ENCODE results near the gene OBSCN.
"Not testable (repeated sequence)": the region's sequence is repeated elsewhere in the genome, so short reads cannot be mapped to it uniquely, and the experiment has no call there.

The OBSCN gene

DNA sequence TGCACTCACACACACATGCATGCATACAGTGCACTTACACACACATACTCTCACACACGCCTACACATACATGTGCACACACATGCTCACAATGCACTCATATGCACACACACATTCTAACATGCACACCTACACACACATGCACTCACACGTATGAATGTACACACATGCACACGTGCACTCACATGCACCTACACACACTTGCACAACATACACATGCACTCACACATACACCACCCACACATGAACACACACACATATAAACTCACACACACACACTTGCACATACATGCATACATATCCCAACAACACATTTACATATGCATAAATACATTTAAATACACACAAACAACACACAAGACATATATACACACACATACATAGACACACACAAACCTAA is 30.6 kb downstream of the OBSCN start:
- H3K4me1 ChIP-seq (ENCODE audit: control insufficient read depth, insufficient read depth, low read length) = no peaks in the 10 kb centered on the region
- no peaks in the 10 kb centered on the region for H3K27me3 ChIP-seq (ENCODE audit: control insufficient read depth, insufficient read depth, low read length)
- no peak overlapping the region for H3K27ac ChIP-seq (ENCODE audit: low read depth, low read length)
- no peak overlapping the region for H3K9ac ChIP-seq (ENCODE audit: low read length)
- no peaks in the 10 kb centered on the region for H3K36me3 ChIP-seq (ENCODE audit: control insufficient read depth, insufficient read depth, low read length)
- no peak overlapping the region for H3K4me3 ChIP-seq (ENCODE audit: low read length)

DNA sequence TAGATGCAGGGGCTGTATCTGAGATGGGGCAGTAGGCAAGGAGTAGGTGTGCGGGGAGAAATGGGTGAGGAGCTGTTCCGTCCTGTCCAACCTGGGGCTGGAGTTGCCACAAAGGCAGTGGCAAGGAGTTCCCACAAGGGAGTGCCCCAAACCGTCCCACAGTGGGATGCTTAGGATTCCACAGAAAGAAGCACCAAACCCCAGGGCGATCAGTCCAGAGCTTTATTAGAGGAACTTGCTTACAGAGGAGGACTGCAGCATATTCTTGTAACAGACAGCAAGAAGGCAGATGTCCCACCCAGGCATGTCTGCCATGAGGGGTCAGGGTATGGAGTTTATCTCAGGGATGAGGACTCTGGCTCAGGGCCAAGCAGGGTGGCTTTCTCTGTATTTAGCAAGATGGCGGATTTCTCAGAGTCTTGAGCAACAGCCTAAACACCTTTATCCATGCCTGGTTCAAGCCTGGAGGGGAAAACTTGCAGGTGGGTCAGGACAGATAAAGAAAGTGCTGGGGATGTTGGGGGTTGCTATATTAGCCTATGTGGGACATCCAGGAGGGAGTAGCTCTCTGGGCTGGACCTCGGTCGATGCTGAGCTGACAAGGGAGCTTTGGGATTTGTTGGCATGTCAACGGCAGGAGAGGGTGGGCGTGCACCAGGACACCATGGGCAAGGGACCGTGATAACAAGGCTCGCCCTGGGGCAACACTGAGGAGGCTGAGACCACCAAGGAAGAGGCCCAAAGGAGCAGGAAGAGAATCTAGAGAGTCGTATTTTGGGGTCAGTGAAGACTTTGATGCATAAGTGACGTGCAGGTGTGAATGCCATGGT is 32.8 kb downstream of the OBSCN start:
- Histone ChIP-seq H3K4me3 (ENCODE audit: low read length) (no peak overlapping the region), H3K36me3 (ENCODE audit: control insufficient read depth, insufficient read depth, low read length) (peaks cover 2% of the 10 kb centered on the region), H3K4me1 (ENCODE audit: control insufficient read depth, insufficient read depth, low read length) (no peaks in the 10 kb centered on the region), H3K27me3 (ENCODE audit: control insufficient read depth, insufficient read depth, low read length) (no peaks in the 10 kb centered on the region), H3K9ac (ENCODE audit: low read length) (no peak overlapping the region), H3K27ac (ENCODE audit: low read depth, low read length) (no peak overlapping the region)

DNA sequence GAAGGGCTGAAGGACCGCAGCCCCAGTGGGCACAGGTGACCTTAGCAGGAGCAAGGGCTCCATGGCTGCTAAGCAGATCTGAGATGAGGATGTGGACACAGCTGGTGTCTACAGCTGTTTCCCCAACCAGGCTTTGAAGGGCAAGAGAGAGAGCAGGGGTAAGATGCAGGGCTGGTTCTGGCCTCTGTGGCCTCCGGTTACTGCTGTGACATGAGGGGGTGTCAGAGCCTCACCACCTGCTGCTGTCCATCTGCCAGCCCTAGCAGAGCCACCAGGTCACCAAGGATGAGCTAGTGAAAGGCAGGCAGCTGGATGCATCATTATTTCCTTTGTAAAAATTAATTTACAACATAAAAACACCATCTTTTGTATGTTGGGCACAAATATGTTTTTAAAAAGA is 33.4 kb downstream of the OBSCN start:
- no peak overlapping the region for H3K4me3 ChIP-seq (ENCODE audit: low read length)
- H3K36me3 ChIP-seq (ENCODE audit: control insufficient read depth, insufficient read depth, low read length) = peaks cover 2% of the 10 kb centered on the region
- H3K4me1 ChIP-seq (ENCODE audit: control insufficient read depth, insufficient read depth, low read length) = no peaks in the 10 kb centered on the region
- H3K27ac ChIP-seq (ENCODE audit: low read depth, low read length) = no peak overlapping the region
- no peaks in the 10 kb centered on the region for H3K27me3 ChIP-seq (ENCODE audit: control insufficient read depth, insufficient read depth, low read length)
- H3K9ac ChIP-seq (ENCODE audit: low read length) = no peak overlapping the region

DNA sequence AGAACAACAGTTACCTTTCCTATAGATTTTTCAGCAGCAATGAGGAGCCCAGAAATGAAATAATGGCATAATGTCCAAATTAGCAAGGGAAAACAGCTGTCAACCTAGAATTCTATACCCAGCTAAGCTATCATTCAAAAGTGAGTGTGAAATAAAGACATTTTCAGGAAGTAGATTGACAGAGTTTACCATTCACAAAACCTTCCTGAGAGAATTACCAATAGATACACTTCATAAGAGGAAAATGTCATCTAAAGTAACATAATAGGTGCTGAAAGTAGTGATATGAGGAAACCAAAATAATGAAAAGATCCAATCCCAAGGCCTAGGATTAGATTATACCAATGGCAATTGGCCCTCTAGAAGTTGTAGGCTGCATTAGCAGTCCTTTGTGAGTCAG is 34.6 kb downstream of the OBSCN start:
- no peaks in the 10 kb centered on the region for H3K4me1 ChIP-seq (ENCODE audit: control insufficient read depth, insufficient read depth, low read length)
- H3K27ac ChIP-seq (ENCODE audit: low read depth, low read length) = no peak overlapping the region
- peaks cover 2% of the 10 kb centered on the region for H3K36me3 ChIP-seq (ENCODE audit: control insufficient read depth, insufficient read depth, low read length)
- H3K4me3 ChIP-seq (ENCODE audit: low read length) = no peak overlapping the region
- no peaks in the 10 kb centered on the region for H3K27me3 ChIP-seq (ENCODE audit: control insufficient read depth, insufficient read depth, low read length)
- H3K9ac ChIP-seq (ENCODE audit: low read length) = no peak overlapping the region

DNA sequence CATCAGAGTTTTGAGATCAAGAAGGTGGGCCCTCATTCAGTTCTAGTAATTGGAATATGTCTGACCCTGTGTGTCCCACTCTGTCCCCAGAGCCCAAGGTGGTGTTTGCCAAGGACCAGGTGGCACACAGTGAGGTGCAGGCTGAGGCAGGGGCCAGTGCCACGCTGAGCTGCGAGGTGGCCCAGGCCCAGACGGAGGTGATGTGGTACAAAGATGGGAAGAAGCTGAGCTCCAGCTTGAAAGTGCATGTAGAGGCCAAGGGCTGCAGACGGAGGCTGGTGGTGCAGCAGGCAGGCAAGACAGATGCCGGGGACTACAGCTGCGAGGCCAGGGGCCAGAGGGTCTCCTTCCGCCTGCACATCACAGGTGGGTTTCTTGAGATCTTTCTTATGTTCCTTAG is 35.2 kb downstream of the OBSCN start:
- Histone ChIP-seq H3K36me3 (ENCODE audit: control insufficient read depth, insufficient read depth, low read length) (peaks cover 2% of the 10 kb centered on the region), H3K27me3 (ENCODE audit: control insufficient read depth, insufficient read depth, low read length) (no peaks in the 10 kb centered on the region), H3K27ac (ENCODE audit: low read depth, low read length) (no peak overlapping the region), H3K4me1 (ENCODE audit: control insufficient read depth, insufficient read depth, low read length) (no peaks in the 10 kb centered on the region), H3K4me3 (ENCODE audit: low read length) (no peak overlapping the region), H3K9ac (ENCODE audit: low read length) (no peak overlapping the region)

DNA sequence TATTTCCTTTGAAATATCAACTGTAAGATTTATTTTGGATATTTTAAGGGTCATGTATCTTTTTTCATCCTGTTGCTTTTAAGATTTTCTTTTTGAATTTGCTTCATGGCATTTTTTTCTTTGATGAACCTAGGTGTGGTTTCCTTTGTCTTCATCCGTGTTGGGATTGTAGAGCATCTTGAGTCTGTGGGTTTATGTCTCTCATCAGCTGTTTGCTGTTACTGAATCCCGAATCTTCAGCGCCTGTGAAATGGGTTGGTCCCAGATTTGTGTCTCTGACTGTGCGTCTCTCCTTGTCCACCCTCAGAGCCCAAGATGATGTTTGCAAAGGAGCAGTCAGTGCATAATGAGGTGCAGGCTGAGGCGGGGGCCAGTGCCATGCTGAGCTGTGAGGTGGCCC is 36.1 kb downstream of the OBSCN start:
- not testable (repeated sequence) for H3K4me3 ChIP-seq (ENCODE audit: low read length); H3K27me3 ChIP-seq (ENCODE audit: control insufficient read depth, insufficient read depth, low read length); H3K9ac ChIP-seq (ENCODE audit: low read length); H3K27ac ChIP-seq (ENCODE audit: low read depth, low read length); H3K4me1 ChIP-seq (ENCODE audit: control insufficient read depth, insufficient read depth, low read length); H3K36me3 ChIP-seq (ENCODE audit: control insufficient read depth, insufficient read depth, low read length)

DNA sequence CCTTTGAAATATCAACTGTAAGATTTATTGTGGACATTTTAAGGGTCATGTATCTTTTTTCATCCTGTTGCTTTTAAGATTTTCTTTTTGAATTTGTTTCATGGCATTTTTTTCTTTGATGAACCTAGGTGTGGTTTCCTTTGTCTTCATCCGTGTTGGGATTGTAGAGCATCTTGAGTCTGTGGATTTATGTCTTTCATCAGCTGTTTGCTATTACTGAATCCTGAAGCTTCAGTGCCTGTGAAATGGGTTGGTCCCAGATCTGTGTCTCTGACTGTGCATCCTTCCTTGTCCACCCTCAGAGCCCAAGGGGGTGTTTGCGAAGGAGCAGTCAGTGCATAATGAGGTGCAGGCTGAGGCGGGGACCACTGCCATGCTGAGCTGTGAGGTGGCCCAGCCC is 37.3 kb downstream of the OBSCN start:
- Histone ChIP-seq H3K36me3 (ENCODE audit: control insufficient read depth, insufficient read depth, low read length) (peaks cover 2% of the 10 kb centered on the region), H3K9ac (ENCODE audit: low read length) (no peak overlapping the region), H3K4me1 (ENCODE audit: control insufficient read depth, insufficient read depth, low read length) (no peaks in the 10 kb centered on the region), H3K27me3 (ENCODE audit: control insufficient read depth, insufficient read depth, low read length) (no peaks in the 10 kb centered on the region), H3K27ac (ENCODE audit: low read depth, low read length) (no peak overlapping the region), H3K4me3 (ENCODE audit: low read length) (no peak overlapping the region)

DNA sequence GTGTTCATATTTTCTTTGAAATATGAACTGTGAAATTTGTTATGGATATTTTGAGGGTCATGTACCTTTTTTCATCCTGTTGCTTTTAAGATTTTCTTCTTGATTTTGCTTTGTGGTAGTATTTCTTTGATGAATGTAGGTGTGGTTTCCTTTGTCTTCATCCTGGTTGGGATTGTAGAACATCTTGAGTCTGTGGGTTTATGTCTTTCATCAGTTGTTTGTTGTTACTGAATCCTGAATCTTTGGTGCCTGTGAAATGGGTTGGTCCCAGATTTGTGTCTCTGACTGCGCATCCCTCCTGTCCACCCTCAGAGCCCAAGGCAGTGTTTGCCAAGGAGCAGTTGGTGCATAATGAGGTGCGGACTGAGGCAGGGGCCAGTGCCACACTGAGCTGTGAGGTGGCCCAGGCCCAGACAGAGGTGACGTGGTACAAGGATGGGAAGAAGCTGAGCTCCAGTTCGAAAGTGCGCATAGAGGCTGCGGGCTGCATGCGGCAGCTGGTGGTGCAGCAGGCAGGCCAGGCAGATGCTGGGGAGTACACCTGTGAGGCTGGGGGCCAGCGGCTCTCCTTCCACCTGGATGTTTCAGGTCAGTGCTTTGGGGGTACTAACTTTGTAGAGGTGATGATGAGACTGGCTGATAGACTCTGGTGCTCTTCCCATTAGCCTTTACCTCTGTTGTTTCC is 38.5 kb downstream of the OBSCN start:
- Histone ChIP-seq H3K4me1 (ENCODE audit: control insufficient read depth, insufficient read depth, low read length) (no peaks in the 10 kb centered on the region), H3K27me3 (ENCODE audit: control insufficient read depth, insufficient read depth, low read length) (no peaks in the 10 kb centered on the region), H3K36me3 (ENCODE audit: control insufficient read depth, insufficient read depth, low read length) (peaks cover 2% of the 10 kb centered on the region), H3K9ac (ENCODE audit: low read length) (no peak overlapping the region), H3K27ac (ENCODE audit: low read depth, low read length) (no peak overlapping the region), H3K4me3 (ENCODE audit: low read length) (no peak overlapping the region)

DNA sequence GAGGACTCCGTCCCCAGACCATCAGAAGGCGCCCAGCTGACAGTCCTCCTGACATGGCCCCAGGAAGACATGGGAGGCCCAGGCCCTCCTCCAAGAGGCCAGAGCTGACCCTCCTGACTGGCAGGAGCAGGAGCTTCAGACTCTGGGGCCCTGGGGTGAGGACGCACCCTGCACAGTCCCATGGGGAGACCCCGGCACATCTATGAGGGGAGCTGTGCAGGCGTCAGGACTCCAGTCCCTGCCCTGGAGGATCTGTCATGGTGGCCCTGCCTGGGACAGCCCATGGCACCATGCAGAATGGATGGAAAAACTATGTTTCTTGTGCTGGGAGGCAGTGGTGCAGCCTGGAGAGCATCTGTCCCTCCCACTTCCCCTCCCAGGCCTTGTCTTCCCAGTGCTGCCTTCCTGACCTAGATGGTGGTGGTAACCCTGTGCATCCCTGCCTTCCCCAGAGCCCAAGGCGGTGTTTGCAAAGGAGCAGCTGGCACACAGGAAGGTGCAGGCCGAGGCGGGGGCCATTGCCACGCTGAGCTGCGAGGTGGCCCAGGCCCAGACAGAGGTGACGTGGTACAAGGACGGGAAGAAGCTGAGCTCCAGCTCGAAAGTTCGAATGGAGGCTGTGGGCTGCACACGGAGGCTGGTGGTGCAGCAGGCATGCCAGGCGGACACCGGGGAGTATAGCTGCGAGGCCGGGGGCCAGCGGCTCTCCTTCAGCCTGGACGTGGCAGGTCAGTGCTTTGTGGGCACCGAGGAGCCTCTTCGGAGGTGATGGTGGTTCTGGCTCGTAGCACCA is 41.9 kb downstream of the OBSCN start:
- Histone ChIP-seq H3K27ac (ENCODE audit: low read depth, low read length) (no peak overlapping the region), H3K36me3 (ENCODE audit: control insufficient read depth, insufficient read depth, low read length) (no peaks in the 10 kb centered on the region), H3K4me1 (ENCODE audit: control insufficient read depth, insufficient read depth, low read length) (no peaks in the 10 kb centered on the region), H3K4me3 (ENCODE audit: low read length) (no peak overlapping the region), H3K9ac (ENCODE audit: low read length) (no peak overlapping the region), H3K27me3 (ENCODE audit: control insufficient read depth, insufficient read depth, low read length) (no peaks in the 10 kb centered on the region)

DNA sequence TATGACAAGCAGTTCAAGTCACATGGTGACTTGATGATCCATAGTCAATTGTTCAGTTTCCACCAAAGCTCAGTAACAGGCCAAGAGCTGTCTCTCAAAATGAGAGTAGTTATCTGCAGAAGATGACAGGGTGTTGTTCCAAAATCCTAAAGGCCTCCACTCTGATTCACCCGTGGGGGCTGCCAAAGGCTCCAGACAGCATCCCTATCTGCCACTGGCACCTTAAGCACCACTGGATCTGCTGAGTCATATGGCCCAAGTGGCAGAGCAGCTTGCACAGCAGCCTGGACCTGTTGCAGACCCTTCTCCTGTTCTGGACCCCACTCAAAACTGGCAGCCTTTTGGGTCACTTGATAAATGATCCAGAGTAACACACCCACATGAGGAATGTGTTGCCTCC is 44.6 kb downstream of the OBSCN start:
- not testable (repeated sequence) for H3K27ac ChIP-seq (ENCODE audit: low read depth, low read length); H3K4me3 ChIP-seq (ENCODE audit: low read length); H3K9ac ChIP-seq (ENCODE audit: low read length); H3K27me3 ChIP-seq (ENCODE audit: control insufficient read depth, insufficient read depth, low read length); H3K4me1 ChIP-seq (ENCODE audit: control insufficient read depth, insufficient read depth, low read length); H3K36me3 ChIP-seq (ENCODE audit: control insufficient read depth, insufficient read depth, low read length)

DNA sequence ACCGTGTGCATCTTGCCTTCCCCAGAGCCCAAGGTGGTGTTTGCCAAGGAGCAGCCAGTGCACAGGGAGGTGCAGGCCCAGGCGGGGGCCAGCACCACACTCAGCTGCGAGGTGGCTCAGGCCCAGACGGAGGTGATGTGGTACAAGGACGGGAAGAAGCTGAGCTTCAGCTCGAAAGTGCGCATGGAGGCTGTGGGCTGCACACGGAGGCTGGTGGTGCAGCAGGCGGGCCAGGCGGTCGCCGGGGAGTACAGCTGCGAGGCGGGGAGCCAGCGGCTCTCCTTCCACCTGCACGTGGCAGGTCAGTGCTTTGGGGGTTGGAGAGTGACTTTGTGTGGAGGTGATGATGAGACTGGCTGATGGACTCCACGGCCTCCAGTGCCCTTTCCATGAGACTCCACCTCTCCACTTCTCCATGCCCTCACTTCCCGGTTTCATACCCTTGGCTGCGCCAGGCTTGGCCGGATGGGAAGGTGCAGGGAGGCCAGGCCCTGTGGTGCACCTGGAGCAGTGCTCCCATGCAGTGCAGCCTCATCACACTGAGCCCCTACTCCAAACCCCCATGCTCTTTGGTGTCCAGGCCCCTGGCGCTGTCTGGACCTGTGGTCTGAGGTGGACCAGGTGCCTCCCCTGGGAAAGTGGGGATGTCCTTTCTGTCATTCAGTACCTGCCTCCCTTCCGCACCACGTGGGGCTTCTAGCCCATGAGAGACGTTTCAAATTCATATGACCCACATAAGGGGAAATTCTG is 49.0 kb downstream of the OBSCN start:
- Histone ChIP-seq H3K36me3 (ENCODE audit: control insufficient read depth, insufficient read depth, low read length) (peaks cover 3% of the 10 kb centered on the region), H3K27ac (ENCODE audit: low read depth, low read length) (no peak overlapping the region), H3K27me3 (ENCODE audit: control insufficient read depth, insufficient read depth, low read length) (no peaks in the 10 kb centered on the region), H3K9ac (ENCODE audit: low read length) (no peak overlapping the region), H3K4me3 (ENCODE audit: low read length) (no peak overlapping the region), H3K4me1 (ENCODE audit: control insufficient read depth, insufficient read depth, low read length) (no peaks in the 10 kb centered on the region)

DNA sequence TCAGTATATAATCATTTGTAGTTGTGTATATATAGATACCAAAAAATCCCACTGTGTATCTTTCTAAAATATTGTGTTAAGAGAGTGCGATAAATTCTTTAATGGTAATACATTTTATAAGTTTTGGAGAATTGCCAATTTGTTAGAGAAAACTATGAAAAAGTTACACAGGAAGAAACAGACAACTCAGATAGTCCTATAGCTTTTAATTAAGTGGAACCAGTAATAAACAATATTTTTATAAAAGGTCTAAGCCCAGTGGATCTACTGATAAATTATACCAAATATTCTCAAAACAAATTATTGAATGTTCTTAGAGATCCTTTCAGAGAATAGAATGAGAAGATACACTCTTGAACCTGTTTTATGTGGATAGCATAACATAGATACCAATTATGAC is 50.6 kb downstream of the OBSCN start:
- Histone ChIP-seq H3K9ac (ENCODE audit: low read length) (no peak overlapping the region), H3K4me1 (ENCODE audit: control insufficient read depth, insufficient read depth, low read length) (no peaks in the 10 kb centered on the region), H3K27ac (ENCODE audit: low read depth, low read length) (no peak overlapping the region), H3K36me3 (ENCODE audit: control insufficient read depth, insufficient read depth, low read length) (peaks cover 3% of the 10 kb centered on the region), H3K4me3 (ENCODE audit: low read length) (no peak overlapping the region), H3K27me3 (ENCODE audit: control insufficient read depth, insufficient read depth, low read length) (no peaks in the 10 kb centered on the region)

All from rectal smooth muscle tissue (tissue), 1 donor.